AML-193 (cell line): Measurements from ENCODE around the gene HTRA3.

Experiments used
- DNase-seq, 2 experiments: peaks; one replicate each; lab custom pipeline; 2025; lab: John Stamatoyannopoulos, UW

HTRA3 gene

DNA sequence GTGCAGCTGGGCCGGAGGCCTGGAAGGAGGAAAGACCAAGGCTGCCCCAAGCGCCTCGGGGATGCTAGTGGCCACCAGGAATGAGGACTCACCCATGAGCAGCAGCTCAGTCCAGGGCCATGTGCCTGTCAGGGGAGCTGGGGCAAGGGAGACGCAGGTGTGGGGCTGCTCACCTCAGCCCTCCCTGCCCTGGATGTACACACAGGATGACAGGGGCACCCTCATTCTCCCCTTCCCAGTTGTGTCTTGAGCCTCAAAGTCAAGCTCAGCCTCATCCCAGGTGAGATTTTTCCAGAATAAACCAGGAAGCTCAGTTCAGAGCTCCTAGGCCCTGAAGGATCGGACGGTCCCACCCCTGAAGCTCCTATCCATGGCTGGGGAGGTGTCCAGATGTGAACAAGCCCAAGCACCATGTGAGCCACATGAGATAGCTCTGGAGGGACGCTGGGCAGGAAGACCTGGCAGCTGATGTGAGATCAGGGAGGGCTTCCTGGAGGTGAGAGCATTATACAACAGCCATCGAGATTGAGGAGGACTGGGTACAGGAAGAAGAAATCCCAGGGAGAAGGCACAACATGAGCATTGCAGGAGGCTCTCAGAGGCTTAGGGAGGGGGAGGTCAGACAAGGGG lies 23.0 kb downstream of the HTRA3 start:
- no peak for DNase-seq

- no peak for DNase-seq
These were observed 23.8 kb downstream of the HTRA3 start for GRCh38 chr4:8293131-8293975.

DNA sequence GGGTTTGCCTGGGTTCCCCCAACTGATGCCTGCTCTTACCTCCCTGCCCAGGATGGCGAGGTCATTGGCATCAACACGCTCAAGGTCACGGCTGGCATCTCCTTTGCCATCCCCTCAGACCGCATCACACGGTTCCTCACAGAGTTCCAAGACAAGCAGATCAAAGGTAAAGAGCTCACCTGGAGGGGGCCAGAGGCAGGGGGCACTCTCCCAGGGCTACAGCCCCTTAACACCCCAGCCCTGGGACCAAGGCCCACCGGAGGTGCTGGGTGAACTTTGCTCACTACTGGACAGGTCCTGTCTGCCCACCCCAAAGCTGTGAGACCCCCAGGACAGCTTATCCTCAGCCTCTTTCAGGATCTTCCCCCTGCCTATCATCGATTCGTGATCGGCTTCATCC lies 24.5 kb downstream of the HTRA3 start:
- no peak for DNase-seq

- DNase-seq, result no peak
These were observed 25.2 kb downstream of the HTRA3 start for GRCh38 chr4:8294775-8295174.

GRCh38 chr4:8295471-8295870 lies 25.9 kb downstream of the HTRA3 start:
- DNase-seq, result no peak

GRCh38 chr4:8296491-8296890 lies 26.9 kb downstream of the HTRA3 start:
- DNase-seq, result no peak

GRCh38 chr4:8297141-8297601 lies 27.6 kb downstream of the HTRA3 start:
- no peak for DNase-seq

DNA sequence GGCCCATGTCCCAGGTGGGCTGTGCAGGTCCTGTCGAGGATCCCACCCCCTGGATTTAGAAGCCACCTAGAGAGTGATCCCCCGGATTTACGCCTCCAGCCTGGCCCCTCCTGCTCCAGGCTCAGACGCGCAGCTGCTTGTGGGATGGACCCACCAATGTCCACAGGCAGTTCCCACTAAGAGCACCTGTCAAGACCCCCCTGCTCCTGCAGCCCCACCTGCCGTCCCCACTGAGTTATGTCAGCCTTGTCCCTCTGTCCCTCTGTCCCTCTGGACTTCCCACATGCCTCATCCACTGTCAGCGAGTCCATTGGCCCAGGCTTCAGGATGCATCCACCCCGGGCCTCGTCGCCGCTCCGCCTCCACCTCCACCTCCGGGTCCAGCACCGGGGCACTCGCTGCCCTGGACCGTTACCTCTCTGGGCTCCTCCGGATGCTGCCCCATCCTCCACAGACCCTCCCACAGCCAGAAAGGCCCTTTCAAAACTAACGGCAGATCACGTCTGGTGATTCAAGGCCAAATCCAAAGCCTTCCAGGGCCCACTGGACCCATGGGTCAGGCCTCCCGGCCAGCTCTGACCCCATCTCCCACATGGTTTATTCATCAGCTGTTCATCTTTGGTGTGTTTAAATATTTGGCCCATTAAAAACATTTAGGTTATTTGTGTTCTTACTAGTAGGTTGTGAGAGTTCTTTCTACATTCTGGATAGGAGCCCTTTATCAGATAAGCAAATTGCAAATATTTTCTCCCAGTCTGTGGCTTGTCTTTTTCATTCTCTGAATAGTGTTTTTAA lies 28.3 kb downstream of the HTRA3 start:
- DNase-seq, result no peak

- no peak for DNase-seq
These were observed 31.3 kb downstream of the HTRA3 start for GRCh38 chr4:8300832-8301231.

GRCh38 chr4:8301851-8302730 lies 32.5 kb downstream of the HTRA3 start:
- DNase-seq, result no peak

- DNase-seq, result no peak
These were observed 33.5 kb downstream of the HTRA3 start for GRCh38 chr4:8303081-8303480.

- peak in 1 of 2 experiments; percentile 5 for DNase-seq
These were observed 34.1 kb downstream of the HTRA3 start for GRCh38 chr4:8303485-8304281.

DNA sequence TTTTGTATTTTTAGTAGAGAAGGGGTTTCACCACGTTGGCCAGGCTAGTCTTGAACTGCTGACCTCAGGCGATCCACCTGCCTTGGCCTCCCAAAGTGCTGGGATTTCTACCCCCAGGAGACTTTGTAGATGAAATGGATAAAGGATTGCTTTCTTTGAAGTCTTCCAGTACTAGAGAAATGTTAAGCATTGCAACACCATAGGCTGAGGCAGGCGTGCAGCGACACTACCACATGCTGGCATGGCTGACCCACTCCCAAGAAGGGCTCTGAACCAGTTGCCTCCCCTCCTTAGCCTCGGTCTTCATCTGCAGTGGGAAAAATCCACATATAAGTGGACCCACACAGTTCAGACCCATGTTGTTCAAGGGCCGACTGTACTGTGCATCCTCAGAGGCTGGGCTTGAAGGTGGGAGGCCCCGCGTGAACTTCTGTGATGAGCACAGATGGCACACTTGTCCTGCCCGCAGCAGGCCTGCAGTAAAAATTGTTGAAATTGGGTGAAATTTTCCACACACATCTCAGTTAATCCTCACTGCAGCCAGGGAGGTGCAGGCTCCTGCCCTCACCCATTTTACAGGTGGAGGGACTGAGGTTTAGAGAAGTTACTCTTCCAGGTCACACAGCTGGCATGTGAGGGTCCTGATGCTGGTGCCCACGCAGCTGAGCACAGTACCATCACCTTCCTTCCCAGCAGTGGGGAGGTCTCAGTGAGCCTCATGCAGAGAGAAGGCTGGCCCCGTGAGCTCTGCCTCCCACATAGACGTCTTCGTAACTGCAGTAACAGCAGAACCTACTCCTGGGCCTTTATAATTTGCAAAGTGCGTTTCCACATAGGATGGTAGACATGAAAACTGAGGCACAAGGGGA lies 35.5 kb downstream of the HTRA3 start:
- DNase-seq, result no peak

DNA sequence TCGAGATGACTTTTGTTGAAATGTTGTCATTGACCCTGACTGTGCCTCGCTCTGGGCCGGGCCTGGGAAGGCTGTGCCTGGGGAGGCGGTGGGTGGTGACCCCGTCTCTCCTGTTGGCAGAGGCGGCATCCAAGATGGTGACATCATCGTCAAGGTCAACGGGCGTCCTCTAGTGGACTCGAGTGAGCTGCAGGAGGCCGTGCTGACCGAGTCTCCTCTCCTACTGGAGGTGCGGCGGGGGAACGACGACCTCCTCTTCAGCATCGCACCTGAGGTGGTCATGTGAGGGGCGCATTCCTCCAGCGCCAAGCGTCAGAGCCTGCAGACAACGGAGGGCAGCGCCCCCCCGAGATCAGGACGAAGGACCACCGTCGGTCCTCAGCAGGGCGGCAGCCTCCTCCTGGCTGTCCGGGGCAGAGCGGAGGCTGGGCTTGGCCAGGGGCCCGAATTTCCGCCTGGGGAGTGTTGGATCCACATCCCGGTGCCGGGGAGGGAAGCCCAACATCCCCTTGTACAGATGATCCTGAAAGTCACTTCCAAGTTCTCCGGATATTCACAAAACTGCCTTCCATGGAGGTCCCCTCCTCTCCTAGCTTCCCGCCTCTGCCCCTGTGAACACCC lies 36.4 kb downstream of the HTRA3 start:
- no peak for DNase-seq

GRCh38 chr4:8306511-8307021 lies 37.0 kb downstream of the HTRA3 start:
- no peak for DNase-seq

- no peak for DNase-seq
These were observed 37.6 kb downstream of the HTRA3 start for GRCh38 chr4:8307121-8307520.

- DNase-seq, result no peak
These were observed 38.2 kb downstream of the HTRA3 start for GRCh38 chr4:8307714-8308113.

GRCh38 chr4:8308144-8308543 lies 38.6 kb downstream of the HTRA3 start:
- DNase-seq, result no peak
